Measurements from ENCODE around the gene BAZ1A.

Gene BAZ1A

DNA sequence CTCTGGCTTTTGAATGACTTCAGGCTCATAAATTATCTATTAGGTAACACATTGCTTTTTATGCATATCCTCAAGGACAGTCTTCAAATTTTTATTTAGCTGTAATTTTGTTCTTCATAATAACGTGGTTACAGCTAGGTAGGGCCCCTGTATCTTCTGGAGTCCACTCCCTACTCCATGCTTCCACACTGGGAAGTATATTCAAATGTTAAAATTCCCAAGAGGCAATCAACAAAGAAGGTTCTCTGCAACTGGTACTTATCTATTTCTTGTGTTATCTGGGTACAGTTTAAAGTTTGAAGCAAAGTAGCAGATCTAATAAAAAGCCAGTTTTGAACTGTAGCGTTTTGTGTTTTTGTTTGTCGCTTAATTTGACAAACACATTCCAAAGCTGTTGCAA lies 20.1 kb upstream of the BAZ1A start:
- TF ChIP-seq, protein P1, sequence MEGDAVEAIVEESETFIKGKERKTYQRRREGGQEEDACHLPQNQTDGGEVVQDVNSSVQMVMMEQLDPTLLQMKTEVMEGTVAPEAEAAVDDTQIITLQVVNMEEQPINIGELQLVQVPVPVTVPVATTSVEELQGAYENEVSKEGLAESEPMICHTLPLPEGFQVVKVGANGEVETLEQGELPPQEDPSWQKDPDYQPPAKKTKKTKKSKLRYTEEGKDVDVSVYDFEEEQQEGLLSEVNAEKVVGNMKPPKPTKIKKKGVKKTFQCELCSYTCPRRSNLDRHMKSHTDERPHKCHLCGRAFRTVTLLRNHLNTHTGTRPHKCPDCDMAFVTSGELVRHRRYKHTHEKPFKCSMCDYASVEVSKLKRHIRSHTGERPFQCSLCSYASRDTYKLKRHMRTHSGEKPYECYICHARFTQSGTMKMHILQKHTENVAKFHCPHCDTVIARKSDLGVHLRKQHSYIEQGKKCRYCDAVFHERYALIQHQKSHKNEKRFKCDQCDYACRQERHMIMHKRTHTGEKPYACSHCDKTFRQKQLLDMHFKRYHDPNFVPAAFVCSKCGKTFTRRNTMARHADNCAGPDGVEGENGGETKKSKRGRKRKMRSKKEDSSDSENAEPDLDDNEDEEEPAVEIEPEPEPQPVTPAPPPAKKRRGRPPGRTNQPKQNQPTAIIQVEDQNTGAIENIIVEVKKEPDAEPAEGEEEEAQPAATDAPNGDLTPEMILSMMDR (IDR thresholded peaks at IDR 0.05) = no peak

DNA sequence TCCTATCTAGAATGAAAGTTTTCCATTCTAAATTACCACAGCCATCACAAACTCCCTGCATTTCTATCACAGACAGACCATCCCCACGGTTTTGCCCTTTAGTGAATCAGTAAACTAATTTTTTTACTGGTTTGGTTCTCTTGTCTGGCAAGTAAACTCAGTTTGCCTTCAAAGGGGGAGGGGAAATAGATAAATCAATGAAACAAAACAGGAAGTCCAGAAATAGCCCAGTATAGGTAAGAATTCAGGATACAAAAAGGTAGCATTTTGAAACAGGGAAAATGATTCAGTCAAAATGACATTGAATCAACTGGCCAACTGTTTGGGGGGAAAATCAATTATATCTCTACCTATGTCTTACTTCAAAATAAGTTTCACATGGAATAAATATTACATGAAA lies 15.8 kb upstream of the BAZ1A start:
- TF ChIP-seq, protein P1 (IDR thresholded peaks at IDR 0.05) = no peak

DNA sequence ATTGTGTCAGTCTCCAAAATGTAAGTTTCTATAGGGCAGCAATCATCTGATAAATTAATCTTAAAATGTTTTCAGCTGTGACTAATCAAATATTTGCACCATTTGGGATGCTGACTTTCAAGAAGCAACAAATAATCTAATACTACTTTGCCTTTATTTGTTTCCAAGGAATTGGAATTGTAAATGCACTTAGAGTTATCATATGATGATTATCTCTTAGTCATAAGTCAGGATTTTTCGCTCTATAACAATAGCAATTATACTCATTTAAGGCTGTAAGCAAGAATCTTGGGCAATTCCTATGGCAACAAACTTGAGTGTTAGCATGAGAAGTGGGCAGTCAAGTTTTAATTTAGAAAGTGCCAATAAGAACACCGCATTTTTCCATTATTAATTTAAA lies 13.0 kb upstream of the BAZ1A start:
- TF ChIP-seq, protein P1 (IDR thresholded peaks at IDR 0.05) = no peak

DNA sequence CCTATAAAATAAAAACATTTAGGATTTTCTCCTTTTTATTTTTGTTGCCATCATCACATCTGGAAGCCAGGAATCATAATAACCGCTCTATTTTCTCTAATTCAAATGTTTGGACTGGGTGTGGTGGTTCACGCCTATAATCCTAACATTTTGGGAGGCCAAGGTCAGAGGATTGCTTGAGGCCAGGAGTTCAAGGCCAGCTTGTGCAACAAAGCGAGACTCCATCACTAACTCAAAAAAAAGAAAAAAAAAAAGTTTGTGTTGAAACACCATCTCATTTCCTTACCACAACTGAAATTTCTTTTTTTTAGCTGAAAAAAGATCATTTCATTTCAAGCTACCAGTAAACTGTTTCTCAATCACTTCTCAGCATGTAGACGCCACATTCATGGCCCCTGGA lies 8.8 kb upstream of the BAZ1A start:
- TF ChIP-seq, protein P1 (IDR thresholded peaks at IDR 0.05) = no peak

DNA sequence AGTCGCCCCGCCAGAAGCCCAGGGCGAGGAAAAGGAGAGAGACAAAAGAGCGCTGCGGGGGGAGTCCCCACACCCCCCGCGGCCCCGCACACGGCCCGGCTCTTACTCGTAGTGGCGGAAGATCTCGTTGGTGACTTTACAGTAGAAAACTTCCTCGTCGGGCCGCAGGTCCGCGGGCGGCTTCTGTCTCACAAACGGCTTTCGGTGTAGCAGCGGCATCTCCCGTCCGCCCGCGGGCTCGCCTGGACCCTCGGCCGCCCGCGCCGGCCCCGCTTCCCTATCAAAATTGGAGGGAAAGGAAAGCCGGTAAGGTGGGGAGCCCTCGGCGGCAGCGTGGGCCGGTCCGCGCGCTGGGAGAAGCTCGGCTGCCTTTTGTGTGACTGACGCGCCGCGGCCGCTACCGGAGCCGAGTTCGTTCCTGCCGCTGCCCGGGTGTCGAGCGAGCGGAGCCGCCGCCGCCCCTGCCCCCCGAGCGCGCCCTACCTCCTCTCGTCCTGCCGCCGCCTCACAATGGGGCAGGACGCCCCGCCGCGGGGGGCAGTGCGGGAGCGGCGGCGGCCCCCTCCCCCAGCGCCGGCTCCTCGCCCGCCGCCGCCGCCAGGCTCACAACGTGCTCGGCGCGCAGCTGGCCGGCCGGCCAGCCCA lies 652 bp downstream of the BAZ1A start:
- TF ChIP-seq, protein P1 (IDR thresholded peaks at IDR 0.05) = no peak

DNA sequence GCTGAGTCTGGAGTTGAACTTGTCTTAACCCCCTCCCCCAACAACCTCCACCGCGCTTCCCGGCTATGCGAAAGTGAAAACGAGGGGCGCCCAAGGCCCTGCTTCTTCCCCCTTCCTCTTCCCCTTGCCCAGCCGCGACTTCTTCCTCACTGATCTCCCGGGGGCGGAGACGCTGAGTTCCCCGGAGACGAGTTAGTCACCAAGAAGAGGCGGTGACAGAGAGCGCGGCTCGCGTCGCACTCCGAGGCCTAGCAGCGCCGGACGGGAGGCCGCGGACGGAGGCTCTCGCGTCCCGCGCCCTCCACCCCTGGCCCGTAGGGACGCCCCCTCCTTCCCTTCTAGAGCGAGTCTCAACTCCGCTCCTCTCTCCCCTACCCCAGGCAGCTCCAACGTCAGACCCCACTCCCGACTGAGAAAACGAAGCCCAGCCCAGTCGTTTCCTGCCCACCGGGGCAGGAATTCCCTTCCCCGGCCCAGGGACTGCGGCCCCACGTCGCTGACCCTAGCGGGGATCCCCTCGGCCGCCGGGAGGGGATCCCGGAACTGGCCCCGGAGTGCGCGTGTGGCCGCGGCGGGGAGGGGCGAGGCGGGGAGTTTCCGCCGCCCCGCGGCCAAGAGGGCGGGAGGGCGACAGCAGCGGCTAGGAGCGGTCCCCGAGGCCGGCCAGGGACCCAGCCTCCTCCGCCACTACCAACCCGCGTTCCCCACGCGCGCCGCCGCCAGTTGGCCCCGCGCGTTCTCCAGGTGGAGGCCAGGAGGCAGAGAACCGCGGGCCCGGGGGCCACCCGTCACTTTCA lies 1.4 kb downstream of the BAZ1A start:
- TF ChIP-seq, protein P1 (IDR thresholded peaks at IDR 0.05) = no peak; the same call in 1 of the 2 replicates

DNA sequence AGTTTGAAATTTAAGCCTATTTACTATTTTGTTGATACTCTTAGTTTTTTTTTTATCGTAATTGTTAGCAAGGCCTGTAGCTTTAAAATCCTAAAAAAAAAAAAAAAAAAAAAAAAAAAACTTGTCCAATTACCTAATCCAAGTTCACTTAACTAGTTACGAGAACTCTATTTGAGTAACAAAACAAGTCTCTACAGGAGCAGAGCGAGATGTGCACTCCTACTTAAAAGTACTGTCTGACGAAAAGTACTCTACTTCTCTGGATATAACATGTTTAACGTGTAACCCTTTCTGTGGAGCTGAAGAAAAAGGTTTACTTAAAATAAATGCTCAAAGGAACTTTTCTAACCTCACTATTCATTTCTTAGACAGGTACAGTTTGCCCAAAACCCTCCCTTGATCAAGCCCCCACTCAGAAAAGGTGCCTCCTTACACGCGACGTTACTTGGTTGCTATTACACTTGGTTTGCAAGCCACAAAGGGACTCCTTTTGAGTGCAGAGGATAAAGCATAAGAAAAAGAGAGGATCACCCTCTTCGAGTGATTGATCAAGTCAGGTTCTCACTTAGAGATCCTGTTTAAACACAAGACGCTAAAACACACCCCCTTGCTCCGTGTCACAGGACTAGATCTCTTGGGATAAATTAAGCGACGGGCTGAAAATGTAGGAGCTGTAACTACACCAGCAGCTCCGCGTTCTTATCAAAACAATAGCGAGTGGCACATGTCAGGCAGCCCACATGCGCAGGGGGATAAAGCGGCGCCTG lies 2.2 kb downstream of the BAZ1A start:
- TF ChIP-seq, protein P1 (IDR thresholded peaks at IDR 0.05) = no peak

Data from LNCAP (cell line).